HCT116 (cell line): ENCODE measurements around the gene LRRK2. TPM values are rescaled to one million over a fixed set of nuclear protein-coding genes. Genes with fewer than 3 reads are reported as not detected.

Experiments used
- ATAC-seq: fragments of 200-7000 bp; cut with Tn5 transposase; 2 replicates; pipeline ENCODE4 v1.9.1; 2020; ENCODE audit warnings: mild to moderate bottlenecking, moderate library complexity
- BruUV-seq: library from RNA; stranded (reverse); fragments of 400-500 nt; replicated peaks from 2 replicates; lab custom pipeline; 2021; lab: Mats Ljungman, UMichigan
- CTCF ChIA-PET: fragments of 300-600 bp; sonication (Branson Sonifier 250); formaldehyde crosslinking; loops from one replicate; lab custom pipeline; 2021; ENCODE audit warnings: antibody characterized with exemption; lab: Charles Lee
- POLR2A ChIA-PET: fragments of 300-600, 350-600 bp; sonication (Branson Sonifier 250); formaldehyde crosslinking; loops from one replicate; lab custom pipeline; 2021; ENCODE audit warnings: antibody characterized with exemption; lab: Charles Lee
- RAD21 ChIA-PET, 2 experiments: fragments of 300-600 bp; sonication (Branson Sonifier 250); formaldehyde crosslinking; loops; one replicate each; lab custom pipeline; 2023; ENCODE audit warnings: low total read pairs in 2 of 2; ENCODE audit not compliant: uncharacterized antibody in 2 of 2, unreplicated experiment in 2 of 2, low non-redundant PET in 1 of 2; lab: Charles Lee
- DNase-seq: peaks from one replicate; pipeline ENCODE4 v3.0.0-alpha.2; 2010; ENCODE audit warnings: low read depth, low spot score
- H2AFZ ChIP-seq: fragments of 200-600 bp; shearing (Covaris generic), sonication (generic); 2 replicates; pipeline ENCODE4 v1.6.1; 2017; ENCODE audit warnings: low read depth, mixed run types, mixed read lengths, antibody characterized with exemption, low read length; ENCODE audit not compliant: poor library complexity, severe bottlenecking
- H3K27ac ChIP-seq: 2 replicates; pipeline ENCODE4 v1.5.1; 2012; ENCODE audit warnings: low read depth, low read length
- H3K27me3 ChIP-seq: fragments of 200-600 bp; sonication (generic); 2 replicates; pipeline ENCODE4 v1.6.1; 2016; ENCODE audit warnings: mixed run types, low read length, mixed read lengths; ENCODE audit not compliant: insufficient read depth
- H3K36me3 ChIP-seq, 2 experiments: fragments of 200-500 bp in 1 of 2; fragments of 200-600 bp in 1 of 2; sonication (Bioruptor generic) in 1 of 2; sonication (generic) in 1 of 2; 2 replicates each; pipeline versions ENCODE4 v1.5.1 to v1.6.1; 2014 to 2016; ENCODE audit warnings: low read length in 2 of 2, inconsistent platforms in 1 of 2, mixed read lengths in 1 of 2, mixed run types in 1 of 2; ENCODE audit not compliant: insufficient read depth in 2 of 2, control insufficient read depth in 1 of 2
- H3K4me1 ChIP-seq, 2 experiments: fragments of 200-600 bp in 1 of 2; sonication (generic) in 1 of 2; 2 replicates each; pipeline versions ENCODE4 v1.5.1 to v1.6.1; 2012 to 2017; ENCODE audit warnings: low read length in 2 of 2, inconsistent platforms in 1 of 2, mild to moderate bottlenecking in 1 of 2, mixed read lengths in 1 of 2, mixed run types in 1 of 2, moderate library complexity in 1 of 2; ENCODE audit not compliant: insufficient read depth in 2 of 2, control insufficient read depth in 1 of 2
- H3K4me2 ChIP-seq: fragments of 200-600 bp; sonication (generic); 2 replicates; pipeline ENCODE4 v1.6.1; 2017; ENCODE audit warnings: mixed run types, low read length, mixed read lengths
- H3K4me3 ChIP-seq, 2 experiments: fragments of 200-600 bp in 1 of 2; sonication (generic) in 1 of 2; replicated peaks in 1 of 2; 2 replicates each; pipeline ENCODE4 v1.5.1; 2011 to 2016; ENCODE audit warnings: low read length in 2 of 2, control low read depth in 1 of 2, low read depth in 1 of 2, mild to moderate bottlenecking in 1 of 2, mixed read lengths in 1 of 2, mixed run types in 1 of 2
- H3K79me2 ChIP-seq: fragments of 200-600 bp; sonication (generic); 2 replicates; pipeline ENCODE4 v1.6.1; 2017; ENCODE audit warnings: mild to moderate bottlenecking, mixed run types, low read length, moderate library complexity, mixed read lengths; ENCODE audit not compliant: insufficient read depth
- H3K9ac ChIP-seq: fragments of 200-600 bp; sonication (generic); 2 replicates; pipeline ENCODE4 v1.6.1; 2016; ENCODE audit warnings: low read length, mixed read lengths
- H3K9me2 ChIP-seq: fragments of 200-600 bp; sonication (generic), shearing (Covaris generic); 2 replicates; pipeline ENCODE4 v1.6.1; 2017; ENCODE audit warnings: mixed run types, mild to moderate bottlenecking, moderate library complexity; ENCODE audit not compliant: insufficient read depth
- H3K9me3 ChIP-seq, 2 experiments: fragments of 200-500 bp in 1 of 2; fragments of 200-600 bp in 1 of 2; sonication (Bioruptor generic) in 1 of 2; sonication (generic) in 1 of 2; 2 replicates each; pipeline ENCODE4 v1.6.1; 2014 to 2017; ENCODE audit warnings: low read length in 2 of 2, mixed read lengths in 2 of 2, inconsistent platforms in 1 of 2, low read depth in 1 of 2, mild to moderate bottlenecking in 1 of 2, mixed run types in 1 of 2, moderate library complexity in 1 of 2; ENCODE audit not compliant: control insufficient read depth in 1 of 2, insufficient read depth in 1 of 2
- H4K20me1 ChIP-seq: fragments of 200-600 bp; sonication (generic), shearing (Covaris generic); 2 replicates; pipeline ENCODE4 v1.6.1; 2017; ENCODE audit warnings: mixed run types, mild to moderate bottlenecking, moderate library complexity; ENCODE audit not compliant: insufficient read depth
- ATF3 ChIP-seq: IDR thresholded peaks from 2 replicates; pipeline ENCODE4 v1.6.1; 2012
- CTCF ChIP-seq, 3 experiments: fragments of 200-600 bp in 1 of 3; sonication (generic) in 1 of 3; IDR thresholded peaks in 2 of 3; conservative IDR thresholded peaks in 1 of 3; 2 replicates each; pipeline ENCODE4 v1.5.1; 2012 to 2017; ENCODE audit warnings: low read depth in 2 of 3, low read length in 2 of 3, antibody characterized with exemption in 1 of 3, borderline replicate concordance in 1 of 3, control low read depth in 1 of 3, mild to moderate bottlenecking in 1 of 3, mixed read lengths in 1 of 3, mixed run types in 1 of 3, moderate library complexity in 1 of 3; ENCODE audit not compliant: insufficient read depth in 1 of 3
- ELF1 ChIP-seq: IDR thresholded peaks from 2 replicates; pipeline ENCODE4 v1.6.1; 2012; ENCODE audit warnings: low read depth, borderline replicate concordance
- EZH2phosphoT487 ChIP-seq: fragments of 200-600 bp; IDR thresholded peaks from 2 replicates; pipeline ENCODE4 v1.6.1; 2018; ENCODE audit warnings: antibody characterized with exemption, borderline replicate concordance
- JUND ChIP-seq: IDR thresholded peaks from 2 replicates; pipeline ENCODE4 v1.6.1; 2012
- MAX ChIP-seq: IDR thresholded peaks from 2 replicates; pipeline ENCODE4 v1.6.1; 2012
- POLR2A ChIP-seq: IDR thresholded peaks from 2 replicates; pipeline ENCODE4 v1.7.0; 2011; ENCODE audit warnings: borderline replicate concordance; ENCODE audit not compliant: insufficient read depth, insufficient read length; ENCODE audit errors: extremely low read depth
- POLR2AphosphoS5 ChIP-seq: IDR thresholded peaks from 2 replicates; pipeline ENCODE4 v1.6.1; 2011; ENCODE audit warnings: mild to moderate bottlenecking, low read depth, low read length, moderate library complexity
- RAD21 ChIP-seq: IDR thresholded peaks from 2 replicates; pipeline ENCODE4 v1.6.1; 2012; ENCODE audit warnings: low read depth, mild to moderate bottlenecking
- REST ChIP-seq: IDR thresholded peaks from 2 replicates; pipeline ENCODE4 v1.6.1; 2012; ENCODE audit warnings: low read depth
- YY1 ChIP-seq: IDR thresholded peaks from 2 replicates; pipeline ENCODE4 v1.6.1; 2011; ENCODE audit warnings: low read length, low read depth, moderate library complexity, mild to moderate bottlenecking; ENCODE audit not compliant: insufficient replicate concordance; ENCODE audit errors: extremely low read depth
- intact Hi-C: fragments of 100-400 bp; cut with micrococcal nuclease; formaldehyde crosslinking; loops from 2 replicates; pipeline ENCODE4 v1.10.0; 2022
- total RNA-seq: library from RNA; stranded (reverse); gene quantifications from one replicate; pipeline ENCODE4 v1.2.1, GENCODE V29; 2021; ENCODE audit not compliant: unreplicated experiment

Gene LRRK2
- total RNA-seq, 1 experiment from 2014 or later, result 0.20 TPM

GRCh38 chr12:40192704-40193255, 32.0 kb upstream of the LRRK2 start:
- DNase-seq, result no peak
- Histone ChIP-seq H3K36me3 (no peaks in the 10 kb centered on the region), H3K4me3 (no peak overlapping the region), H3K27me3 (no peaks in the 10 kb centered on the region), H2AFZ (no peak overlapping the region), H3K9ac (no peak overlapping the region), H3K9me2 (no peaks in the 10 kb centered on the region), H3K27ac (no peak overlapping the region), H3K4me1 (no peaks in the 10 kb centered on the region), H3K9me3 (no peaks in the 10 kb centered on the region), H4K20me1 (no peaks in the 10 kb centered on the region), H3K79me2 (no peaks in the 10 kb centered on the region), H3K4me2 (no peak overlapping the region)
- TF ChIP-seq POLR2A (no peak), ELF1 (no peak), POLR2AphosphoS5 (no peak), JUND (no peak), RAD21 (no peak)
- BruUV-seq, result no TSS peak
- ATAC-seq, result no peak
- intact Hi-C loops, result no loop called here
- RAD21 ChIA-PET, result no interaction called here
- POLR2A ChIA-PET, result no interaction called here
- CTCF ChIA-PET, result no interaction called here

GRCh38 chr12:40194846-40195245, 30.0 kb upstream of the LRRK2 start:
- H3K9ac ChIP-seq, result no peak overlapping the region
- H3K79me2 ChIP-seq, result no peaks in the 10 kb centered on the region
- no peaks in the 10 kb centered on the region for H3K27me3 ChIP-seq
- no peak overlapping the region for H2AFZ ChIP-seq
- TF ChIP-seq MAX, result no peak
- no peak for TF ChIP-seq CTCF (IDR thresholded peaks at IDR 0.05 in 2 of 3, conservative IDR thresholded peaks at IDR 0.05 in 1 of 3; ENCODE audit: borderline replicate concordance in 1 of 3, insufficient read depth in 1 of 3, low read depth in 2 of 3, low read length in 2 of 3)
- TF ChIP-seq REST, result no peak
- no peak for TF ChIP-seq YY1
- no peak for TF ChIP-seq ATF3
- TF ChIP-seq EZH2phosphoT487, result no peak
- H3K9me3 ChIP-seq, result no peaks in the 10 kb centered on the region
- POLR2A ChIA-PET, result no interaction called here
- DNase-seq, result no peak
- H4K20me1 ChIP-seq, result no peaks in the 10 kb centered on the region
- BruUV-seq, result no TSS peak
- RAD21 ChIA-PET, result no interaction called here
- no peaks in the 10 kb centered on the region for H3K9me2 ChIP-seq
- H3K36me3 ChIP-seq, result no peaks in the 10 kb centered on the region; a peak in 1 of 4 replicates
- H3K4me1 ChIP-seq, result no peaks in the 10 kb centered on the region
- CTCF ChIA-PET, result no interaction called here
- intact Hi-C loops, result no loop called here
- H3K27ac ChIP-seq, result no peak overlapping the region
- ATAC-seq, result no peak
- no peak overlapping the region for H3K4me2 ChIP-seq
- no peak overlapping the region for H3K4me3 ChIP-seq
